HG02759 (cell line): ENCODE results near the gene FH.

Experiments
- ATAC-seq: cut with Tn5 transposase; IDR thresholded peaks from one replicate; pipeline ENCODE4 v1.9.1; 2021; ENCODE audit warnings: mild to moderate bottlenecking, moderate library complexity; ENCODE audit not compliant: unreplicated experiment

FH gene

DNA sequence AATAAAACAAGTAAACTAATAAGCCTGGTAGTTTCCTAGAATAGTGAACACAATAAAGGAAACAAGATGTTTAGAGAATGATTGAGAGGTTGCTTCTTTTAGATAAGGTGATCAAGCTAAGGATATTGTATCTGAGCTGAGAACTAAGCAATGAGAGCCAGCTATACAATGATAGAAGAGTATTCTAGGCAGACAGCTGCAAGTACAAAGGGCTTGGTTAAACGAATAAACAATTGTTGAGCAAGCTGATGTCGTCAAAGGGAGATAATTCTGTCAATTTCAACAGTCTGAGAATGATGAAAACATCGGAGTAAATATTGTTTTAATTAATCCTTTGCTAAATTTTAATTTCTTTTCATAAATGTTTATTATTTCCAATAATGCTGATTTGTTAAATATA is 5.5 kb upstream of the FH start:
- ATAC-seq, result no peak

DNA sequence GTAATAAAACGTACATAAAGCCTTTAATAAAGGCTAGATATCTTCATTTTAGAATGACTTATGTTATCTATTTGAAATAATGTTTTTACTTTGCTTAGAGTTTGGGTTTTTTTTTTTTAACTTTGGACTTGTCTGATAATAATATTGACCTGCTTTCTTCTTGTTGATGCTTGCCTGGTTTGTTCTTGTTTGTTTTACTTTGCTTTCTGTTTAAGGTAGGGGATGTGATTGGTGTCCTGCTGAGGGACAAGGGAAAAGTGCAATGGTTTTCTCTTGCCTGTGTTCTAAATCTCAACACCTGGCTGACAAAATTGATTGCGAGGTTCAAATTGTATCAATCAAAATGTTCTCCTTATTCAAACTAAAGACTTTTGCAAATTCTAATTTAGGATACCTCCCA is 2.2 kb upstream of the FH start:
- ATAC-seq, result no peak

DNA sequence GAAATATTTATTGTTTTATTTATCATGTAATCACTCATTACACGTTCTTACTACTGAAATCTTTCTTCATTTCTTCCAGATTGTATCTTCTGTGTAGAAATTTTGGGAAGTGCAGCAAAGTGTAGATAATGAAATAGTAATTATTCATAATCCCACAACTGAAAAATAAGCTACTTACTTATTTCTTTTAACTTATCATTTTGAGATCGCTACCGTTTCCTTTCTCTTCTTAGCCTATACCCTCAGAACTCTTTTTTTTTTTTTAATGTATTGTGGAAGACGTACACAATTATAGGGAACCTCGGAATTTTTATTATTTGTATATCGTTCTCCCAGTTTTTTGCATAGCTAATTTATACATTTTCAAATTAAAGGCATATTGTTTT is 518 bp upstream of the FH start:
- ATAC-seq, result no peak

DNA sequence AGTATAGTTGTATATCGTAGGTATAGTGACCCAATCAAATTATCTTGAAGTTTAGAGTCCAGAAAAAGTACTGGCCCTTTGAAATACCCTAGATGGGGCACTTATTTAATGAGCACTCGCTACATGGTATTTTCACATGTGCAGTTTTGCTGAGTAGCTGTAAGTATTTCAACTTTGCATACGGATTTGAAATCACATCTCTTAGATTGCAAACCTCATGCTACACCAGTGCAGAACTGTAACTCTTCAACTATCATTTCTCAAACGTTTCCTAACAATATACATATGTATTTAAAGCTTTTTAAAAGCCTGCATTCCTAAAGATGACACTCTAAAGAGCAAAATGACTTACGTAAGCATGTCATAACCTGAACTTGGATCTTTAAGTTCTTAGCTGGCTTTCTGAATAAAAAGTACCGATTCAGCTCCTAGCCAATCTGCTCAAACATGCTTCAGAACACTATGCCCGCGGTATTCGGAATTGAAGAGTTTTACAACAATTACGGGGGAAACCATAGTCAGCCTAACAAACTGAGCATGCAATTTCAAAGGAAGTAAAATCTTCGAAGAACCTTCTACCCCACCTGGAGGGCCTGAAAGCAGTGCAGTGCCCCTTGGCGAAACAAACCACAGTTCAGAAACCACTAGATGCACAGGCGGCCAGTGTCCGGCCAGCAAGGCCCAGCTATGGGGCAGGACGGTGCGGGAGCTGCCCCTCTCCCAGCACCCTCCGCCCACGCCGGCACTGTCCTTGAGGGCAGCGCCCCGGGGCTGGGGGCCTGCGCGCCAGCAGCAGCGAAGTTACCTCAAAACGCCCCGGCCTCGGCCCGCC is 863 bp downstream of the FH start:
- ATAC-seq, result peak; percentile 38

DNA sequence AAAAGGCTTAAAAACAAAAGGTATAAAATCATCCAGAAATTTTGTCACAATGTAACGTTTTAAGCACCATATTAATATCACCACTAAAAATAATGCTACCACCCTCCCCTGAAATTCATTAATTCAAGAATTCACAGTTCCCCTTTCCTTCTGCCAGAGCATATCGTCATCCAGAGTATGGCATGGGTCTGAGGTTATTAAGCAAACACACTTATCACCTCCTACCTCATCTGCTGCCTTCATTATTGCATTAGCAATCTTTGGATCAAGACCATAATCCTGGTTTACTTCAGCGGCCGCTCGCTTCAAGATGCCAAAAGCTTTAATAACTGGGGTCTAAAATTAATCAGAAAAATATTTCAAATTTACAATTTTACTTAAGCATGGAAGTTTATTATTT is 6.2 kb downstream of the FH start:
- no peak for ATAC-seq

DNA sequence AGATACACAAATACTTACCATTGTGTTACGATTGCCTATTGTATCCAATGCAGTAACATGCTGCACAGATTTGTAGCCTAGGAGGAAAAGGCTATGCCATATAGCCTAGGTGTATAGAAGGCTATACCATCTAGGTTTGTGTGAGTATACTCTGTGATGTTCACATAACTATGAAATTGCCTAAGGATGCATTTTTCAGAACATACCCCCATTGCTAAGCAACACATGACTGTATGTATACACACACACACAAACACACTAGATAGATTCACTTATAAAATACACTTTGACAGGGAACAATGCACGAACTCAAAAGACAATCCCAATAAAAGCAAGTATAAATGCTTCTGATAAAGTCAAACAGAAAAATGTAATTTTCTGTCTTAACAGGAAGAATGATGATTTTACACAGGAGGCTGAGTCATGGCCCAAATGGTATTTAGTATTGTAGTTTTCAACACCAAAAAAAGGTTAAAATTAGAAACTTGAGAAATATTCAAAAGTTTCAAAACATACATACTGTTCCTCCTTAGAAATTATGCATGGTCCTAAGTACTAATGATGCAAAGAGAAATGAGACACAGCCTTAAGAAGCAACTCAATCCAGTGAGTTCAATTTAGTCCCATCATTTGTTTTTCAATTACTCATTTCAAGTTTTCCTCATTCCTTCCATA is 12.2 kb downstream of the FH start:
- ATAC-seq, result no peak

DNA sequence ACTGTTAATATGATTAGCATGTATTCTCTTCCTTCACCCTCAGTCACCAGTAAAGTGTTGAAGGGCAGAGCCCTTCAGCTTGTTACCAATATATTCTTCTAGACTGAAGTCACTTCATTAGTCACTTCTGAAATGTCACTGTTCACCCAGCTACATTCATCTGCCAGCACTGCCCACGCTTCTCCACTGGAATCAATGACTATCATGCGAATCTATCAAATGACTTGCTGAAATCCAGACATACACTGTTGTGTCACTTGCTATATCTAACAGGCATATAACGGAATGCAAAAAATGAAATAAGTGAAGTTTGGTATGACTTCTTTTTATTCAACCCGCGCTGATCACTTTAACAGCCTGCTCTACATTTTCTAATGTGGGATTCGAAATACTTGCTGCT is 16.1 kb downstream of the FH start:
- no peak for ATAC-seq

DNA sequence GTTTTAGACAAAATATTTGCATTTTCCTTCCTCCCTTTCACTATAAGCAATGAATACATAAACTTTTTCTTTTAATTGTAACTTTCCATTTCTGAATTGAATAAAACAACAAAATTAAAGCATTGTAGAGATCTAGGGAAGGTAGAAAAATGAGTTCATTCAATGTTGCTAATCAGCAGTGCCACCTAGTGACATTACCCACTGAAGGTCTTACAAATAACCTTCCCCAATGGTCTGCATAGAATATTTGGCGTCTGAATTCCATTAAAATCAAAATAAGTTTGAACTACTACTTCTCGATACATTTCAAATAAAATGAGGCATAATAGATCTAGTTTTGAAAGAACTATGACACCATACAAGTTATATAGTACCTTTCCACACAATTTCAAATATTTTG is 19.6 kb downstream of the FH start:
- ATAC-seq, result no peak

DNA sequence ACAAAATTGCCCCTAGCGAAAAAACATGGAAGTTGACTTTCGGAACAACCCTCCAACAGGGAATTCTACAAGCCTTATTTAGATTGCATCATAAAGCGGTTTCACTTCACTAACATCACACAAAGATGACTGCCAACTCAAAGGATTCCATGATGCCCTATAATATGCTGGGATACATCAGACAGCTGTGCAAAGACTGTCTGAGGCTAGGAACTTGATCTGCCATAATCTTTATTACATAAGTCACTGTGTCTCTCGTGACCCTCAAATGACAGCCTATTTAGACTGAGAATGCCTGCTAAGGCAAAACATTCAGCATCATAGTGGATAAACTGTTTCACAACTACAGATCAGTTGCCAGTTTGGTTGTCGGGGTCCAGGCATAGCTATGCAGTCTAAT is 23.8 kb downstream of the FH start:
- ATAC-seq, result no peak

DNA sequence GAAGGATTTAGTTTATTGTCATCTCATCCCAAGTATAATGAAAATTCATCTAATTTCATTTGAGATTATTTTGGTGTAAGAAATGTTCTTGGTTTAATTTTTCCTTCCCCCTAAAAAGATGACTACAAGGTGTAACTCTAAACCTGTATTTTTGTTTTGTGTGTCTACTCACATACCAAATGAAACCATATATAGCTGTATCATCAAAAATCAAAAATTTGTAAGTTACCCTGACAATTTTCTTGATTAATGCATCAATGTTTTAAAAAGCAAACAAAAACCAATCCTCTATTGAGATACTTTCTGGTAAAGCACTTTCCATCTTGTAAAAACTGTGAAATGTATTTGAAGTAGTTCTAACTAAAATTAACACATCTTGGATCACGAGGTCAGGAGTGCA is 30.8 kb downstream of the FH start:
- no peak for ATAC-seq

DNA sequence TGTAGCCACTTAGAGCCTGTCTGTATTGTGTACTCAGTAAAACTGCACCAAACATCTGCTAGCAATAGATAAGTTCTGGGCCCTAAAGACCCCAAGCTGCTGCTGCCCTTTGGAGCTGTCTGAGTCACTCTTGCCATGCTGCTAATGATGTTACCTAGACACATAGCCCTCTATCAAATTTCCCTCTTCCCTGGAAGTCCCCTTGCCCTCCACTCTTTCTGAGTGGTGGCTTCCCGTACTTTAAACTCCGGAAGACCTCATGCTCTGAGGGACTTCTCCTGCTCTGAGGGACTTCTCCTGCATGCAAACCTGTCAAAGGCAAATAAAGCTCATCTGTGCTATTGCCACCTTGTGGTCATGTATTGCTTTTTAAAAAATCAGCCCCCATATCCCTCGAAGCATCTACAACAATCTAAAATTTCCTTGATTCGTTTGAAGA is 34.0 kb downstream of the FH start:
- peak; percentile 69 for ATAC-seq

DNA sequence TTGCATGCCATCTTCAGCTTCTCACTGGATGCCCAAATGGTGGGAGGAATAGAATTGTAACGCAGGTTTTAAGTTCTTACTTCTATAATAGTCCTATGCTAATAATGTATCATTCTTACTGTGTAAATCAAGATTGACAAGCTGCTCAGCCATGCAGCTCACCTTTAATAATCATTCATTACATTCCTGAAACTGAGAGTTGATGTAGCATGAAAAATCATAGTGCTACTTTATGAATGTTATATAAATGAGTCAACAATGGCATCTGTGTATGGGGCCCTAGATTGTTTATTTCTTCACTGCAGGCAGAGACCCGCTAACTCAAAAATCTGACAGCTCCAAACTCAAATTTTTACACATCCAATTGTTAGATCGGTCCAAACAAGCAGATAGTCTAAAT is 34.4 kb downstream of the FH start:
- ATAC-seq, result peak; percentile 79

DNA sequence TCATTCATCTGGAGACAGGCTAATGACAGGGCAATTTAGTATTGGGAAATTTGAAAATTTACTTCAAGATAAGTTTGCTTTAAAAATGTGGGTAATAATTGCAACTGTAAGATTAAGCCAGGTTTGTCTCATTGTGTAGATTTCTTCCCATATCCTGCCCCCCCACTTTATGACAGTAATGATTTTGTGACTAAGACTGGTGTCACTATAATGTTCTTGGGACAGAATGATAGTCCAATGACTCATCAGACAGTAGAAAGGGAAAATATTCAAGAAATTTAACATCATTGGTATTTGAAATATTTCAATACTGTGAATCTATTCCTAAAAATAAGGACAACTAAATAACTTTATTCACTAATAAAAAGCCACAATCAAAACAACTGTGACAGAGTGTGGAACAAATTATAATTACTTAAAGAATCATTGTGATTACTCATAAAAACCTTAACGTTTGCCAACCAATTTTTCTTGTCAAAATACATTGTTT is 36.7 kb downstream of the FH start:
- no peak for ATAC-seq

DNA sequence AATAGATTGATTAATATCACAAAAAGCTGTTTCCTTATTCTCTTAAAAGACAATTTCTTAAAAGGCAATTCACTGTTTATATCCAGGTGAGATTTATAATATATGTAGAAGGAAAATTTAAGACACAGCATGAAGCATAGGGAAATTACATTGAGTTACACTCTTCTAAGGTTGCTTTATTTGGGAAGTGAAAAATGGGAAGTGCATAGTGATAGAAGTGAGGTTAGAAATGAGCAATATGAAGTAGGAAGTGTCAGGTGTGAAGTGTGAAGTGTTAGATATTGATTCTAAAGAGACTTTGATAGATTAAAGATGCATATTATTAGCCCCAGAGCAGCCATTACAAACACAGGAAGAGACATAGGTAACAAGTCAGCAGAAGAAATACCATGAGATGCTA is 40.3 kb downstream of the FH start:
- ATAC-seq, result no peak

DNA sequence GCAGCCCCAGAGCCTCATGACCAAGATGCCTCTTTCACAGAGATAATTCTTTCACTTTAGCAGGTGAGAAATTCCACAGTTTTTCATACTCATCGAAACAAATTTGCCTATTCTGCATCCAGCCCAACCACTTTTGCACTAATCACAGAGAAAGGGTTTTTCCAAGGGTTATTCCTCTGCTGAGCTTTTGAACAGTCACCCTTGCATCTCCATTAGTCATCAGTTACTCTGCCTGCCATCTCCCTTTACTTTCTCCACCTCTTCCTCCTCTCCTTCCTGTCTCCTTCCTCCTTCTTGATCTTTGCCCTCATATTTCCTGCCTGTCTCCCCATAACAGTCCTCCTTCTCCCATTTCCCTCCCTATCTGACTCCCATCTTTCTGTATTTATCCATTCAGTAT is 43.9 kb downstream of the FH start:
- ATAC-seq, result peak; percentile 59

DNA sequence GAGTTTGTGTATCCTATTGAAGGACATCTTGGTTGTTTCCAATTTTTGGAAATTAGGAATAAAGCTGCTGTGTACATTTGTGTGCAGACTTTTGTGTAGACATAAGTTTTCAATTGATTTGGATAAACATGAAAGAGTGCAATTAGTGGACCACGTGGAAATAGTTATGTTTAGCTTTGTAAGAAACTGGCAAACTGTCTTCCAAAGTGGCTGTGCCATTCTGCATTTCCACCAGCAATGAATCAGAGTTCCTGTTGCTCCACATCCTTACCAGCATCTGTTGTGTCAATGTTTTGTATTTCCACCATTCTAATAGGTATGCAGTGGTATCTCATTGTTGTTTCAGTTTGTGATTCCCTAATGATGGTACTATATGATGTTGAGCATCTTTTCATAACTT is 46.5 kb downstream of the FH start:
- no peak for ATAC-seq

DNA sequence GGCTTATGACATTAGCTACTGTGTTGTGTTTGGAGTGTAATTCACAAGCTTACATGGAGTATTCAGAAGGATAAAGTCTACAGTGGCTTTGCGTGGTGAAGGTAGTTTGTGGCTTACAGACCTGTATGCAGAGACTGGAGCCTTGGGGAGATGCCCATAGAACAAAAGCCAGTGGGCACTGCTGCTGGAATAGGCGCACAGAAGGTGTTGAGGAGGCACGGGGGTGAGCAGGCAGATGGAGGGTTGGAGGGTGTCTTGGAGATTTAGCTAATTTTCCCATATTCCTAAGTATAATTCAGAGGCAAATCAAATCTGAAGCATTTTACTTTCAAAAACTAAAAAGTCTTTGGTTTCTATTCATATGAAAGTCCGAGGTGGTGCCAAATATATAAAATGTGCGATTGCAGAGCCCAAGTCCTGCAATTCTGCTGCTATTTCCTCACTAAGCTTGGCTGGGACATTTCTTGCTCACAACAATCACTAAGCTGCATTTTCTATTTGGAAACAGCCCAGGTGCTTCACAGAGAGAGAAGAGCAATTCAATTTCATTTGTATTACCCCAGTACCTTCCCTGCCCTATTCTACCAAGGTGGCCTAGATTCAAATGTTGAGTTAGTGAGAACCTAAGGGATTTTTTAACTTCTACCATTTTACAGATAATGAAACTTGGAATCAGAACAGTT is 48.5 kb downstream of the FH start:
- no peak for ATAC-seq

DNA sequence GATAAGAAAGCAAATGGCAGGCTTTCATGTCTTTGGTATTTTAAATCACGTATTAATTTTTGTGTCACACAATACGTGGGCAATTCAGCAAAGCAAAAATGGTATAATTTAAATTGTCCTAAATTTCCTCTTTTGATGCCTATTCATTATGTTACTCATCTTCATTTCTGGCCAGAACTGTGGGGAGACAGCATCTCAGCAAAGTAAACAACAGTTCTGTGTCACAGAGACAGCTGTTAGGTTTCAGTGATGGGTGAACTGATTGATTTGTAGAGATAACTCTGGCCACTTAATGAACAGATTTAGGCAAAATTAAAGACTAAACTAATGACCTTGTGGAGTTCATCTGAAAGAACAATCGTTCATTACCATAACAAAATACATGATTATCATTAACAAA is 49.2 kb downstream of the FH start:
- ATAC-seq, result no peak

DNA sequence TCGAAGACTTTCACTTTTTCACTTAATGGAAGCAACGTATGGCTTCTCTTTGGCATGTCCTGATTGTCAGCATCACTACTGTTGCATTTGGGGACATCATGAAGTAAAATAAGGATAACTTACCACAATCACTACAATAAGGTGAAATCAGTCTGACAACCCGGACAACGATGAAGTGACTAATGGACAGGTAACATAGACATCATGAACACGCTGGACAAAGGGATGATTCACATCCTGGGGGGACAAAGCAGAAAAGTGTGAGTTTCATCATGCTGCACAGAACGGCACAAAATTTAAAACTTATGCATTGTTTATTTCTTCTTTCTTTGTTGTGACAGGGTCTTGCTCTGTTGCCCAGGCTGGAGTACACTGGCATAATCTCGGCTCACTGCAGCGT is 53.9 kb downstream of the FH start:
- no peak for ATAC-seq

DNA sequence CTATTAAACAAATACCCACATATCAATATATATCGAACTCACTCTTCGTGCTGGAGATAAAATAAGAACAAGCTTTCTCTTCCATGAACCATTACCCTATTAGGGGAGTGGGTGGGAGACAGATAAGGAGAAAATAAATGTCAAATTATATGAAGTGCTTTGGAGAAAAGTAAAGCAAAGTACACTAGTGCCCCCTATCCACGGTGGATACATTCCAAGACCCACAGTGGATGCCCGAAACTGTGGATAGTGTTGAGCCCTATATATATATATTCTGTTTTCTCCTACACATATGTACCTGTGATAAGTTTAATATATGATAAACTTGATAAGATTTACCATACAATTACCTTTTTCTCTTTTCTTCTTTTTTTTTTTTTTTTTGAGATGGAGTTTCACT is 54.6 kb downstream of the FH start:
- ATAC-seq, result no peak

DNA sequence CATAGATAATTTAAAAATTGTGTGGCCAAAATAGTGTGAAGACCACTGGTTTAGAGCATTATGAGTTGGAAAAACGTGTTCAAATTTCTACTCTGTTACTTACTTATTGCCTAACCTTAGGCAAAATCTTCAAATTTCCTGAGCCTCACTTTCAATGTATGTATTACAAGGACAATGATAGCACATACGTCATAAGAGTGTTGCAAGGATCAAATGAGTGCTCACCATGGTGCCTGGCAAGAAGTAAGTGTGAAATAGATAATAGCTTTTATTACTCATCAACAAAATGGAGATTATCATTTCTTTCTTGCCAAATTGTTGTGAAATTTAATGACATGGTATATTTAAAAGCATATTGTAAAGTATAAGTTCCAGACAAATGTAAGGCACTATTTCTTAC is 57.2 kb downstream of the FH start:
- no peak for ATAC-seq
